Suprapubic skin (tissue), 3 donors: ENCODE results near the gene ITPK1.

ENCODE experiments used
- EP300 ChIP-seq: sonication (generic); formaldehyde crosslinking; IDR thresholded peaks from one replicate; pipeline ENCODE4 v1.6.1; 2017; ENCODE audit warnings: antibody characterized with exemption
- TF ChIP-seq, protein P1 (sequence below), 2 donors: fragments of 200-600 bp in 1 of 2; fragments of 450-650 bp in 1 of 2; sonication (generic) in 1 of 2; IDR thresholded peaks; one replicate each; pipeline ENCODE4 v1.5.1; 2016 to 2019; ENCODE audit warnings: antibody characterized with exemption in 2 of 2, mild to moderate bottlenecking in 1 of 2, moderate library complexity in 1 of 2

DNA sequence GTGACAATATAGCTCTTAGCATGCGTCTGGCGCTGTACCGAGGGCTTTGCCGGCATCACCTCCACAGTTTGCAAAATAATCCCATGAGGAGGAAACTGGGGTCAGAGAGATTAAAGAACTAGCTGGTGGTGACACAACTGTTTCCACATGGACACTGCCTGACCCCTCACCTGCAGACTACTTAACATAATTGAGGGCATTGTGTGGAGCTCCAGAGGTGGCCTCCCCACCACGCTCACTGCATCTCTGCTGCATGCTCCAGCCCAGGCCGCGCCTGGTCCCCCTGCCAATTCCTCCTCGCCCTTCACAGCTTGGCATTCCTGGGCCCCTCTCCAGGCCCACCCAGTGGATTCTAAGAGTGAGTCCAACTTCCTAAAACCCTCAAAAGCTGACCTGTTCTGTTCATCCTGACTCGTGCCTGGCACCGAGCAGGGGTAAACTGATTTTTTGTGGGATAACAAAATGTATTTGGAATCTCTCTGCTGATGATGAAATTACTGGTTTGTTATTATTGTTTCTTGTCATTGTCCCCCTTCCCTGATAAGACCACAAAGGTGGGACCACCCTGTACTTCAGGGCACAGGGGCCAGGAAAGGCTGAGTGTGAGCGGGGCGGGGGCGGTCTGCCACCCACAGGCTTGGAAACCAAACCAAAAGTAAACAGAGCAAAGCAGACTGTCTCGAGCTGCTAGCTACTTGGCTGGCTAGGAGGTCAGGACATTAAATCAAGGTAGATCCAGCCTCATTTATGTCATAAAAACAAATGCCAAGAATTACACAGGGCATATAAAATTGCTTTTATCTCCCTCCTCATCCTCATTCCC is 152.2 kb downstream of the ITPK1 start:
- TF ChIP-seq, protein P1, sequence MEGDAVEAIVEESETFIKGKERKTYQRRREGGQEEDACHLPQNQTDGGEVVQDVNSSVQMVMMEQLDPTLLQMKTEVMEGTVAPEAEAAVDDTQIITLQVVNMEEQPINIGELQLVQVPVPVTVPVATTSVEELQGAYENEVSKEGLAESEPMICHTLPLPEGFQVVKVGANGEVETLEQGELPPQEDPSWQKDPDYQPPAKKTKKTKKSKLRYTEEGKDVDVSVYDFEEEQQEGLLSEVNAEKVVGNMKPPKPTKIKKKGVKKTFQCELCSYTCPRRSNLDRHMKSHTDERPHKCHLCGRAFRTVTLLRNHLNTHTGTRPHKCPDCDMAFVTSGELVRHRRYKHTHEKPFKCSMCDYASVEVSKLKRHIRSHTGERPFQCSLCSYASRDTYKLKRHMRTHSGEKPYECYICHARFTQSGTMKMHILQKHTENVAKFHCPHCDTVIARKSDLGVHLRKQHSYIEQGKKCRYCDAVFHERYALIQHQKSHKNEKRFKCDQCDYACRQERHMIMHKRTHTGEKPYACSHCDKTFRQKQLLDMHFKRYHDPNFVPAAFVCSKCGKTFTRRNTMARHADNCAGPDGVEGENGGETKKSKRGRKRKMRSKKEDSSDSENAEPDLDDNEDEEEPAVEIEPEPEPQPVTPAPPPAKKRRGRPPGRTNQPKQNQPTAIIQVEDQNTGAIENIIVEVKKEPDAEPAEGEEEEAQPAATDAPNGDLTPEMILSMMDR (IDR thresholded peaks at IDR 0.05): no peak
- no peak for TF ChIP-seq EP300
